GM23338 (cell line): ENCODE measurements around the gene HCN2. TPM values are rescaled to one million over a fixed set of nuclear protein-coding genes. Genes with fewer than 3 reads are reported as not detected.

Experiments used
- ATAC-seq: fragments of 200-7000 bp; cut with Tn5 transposase; 3 replicates; pipeline ENCODE4 v1.9.1; 2020
- DNase-seq: peaks from one replicate; pipeline ENCODE4 v3.0.0-alpha.2; 2015; ENCODE audit warnings: low spot score
- H2AFZ ChIP-seq: fragments of 200-600 bp; sonication (generic); 2 replicates; pipeline ENCODE4 v1.8.0; 2016; ENCODE audit warnings: antibody characterized with exemption, mild to moderate bottlenecking, moderate library complexity
- H3F3A ChIP-seq: fragments of 200-600 bp; sonication (generic); replicated peaks from 2 replicates; pipeline ENCODE4 v1.8.0; 2017; ENCODE audit warnings: antibody characterized with exemption, mixed run types, low read depth
- H3K27ac ChIP-seq: fragments of 200-600 bp; sonication (generic); 2 replicates; pipeline ENCODE4 v1.6.1; 2016; ENCODE audit warnings: low read depth
- H3K27me3 ChIP-seq: fragments of 200-600 bp; sonication (generic); 2 replicates; pipeline ENCODE4 v1.8.0; 2016; ENCODE audit warnings: mild to moderate bottlenecking, mixed run types, moderate library complexity; ENCODE audit not compliant: insufficient read depth
- H3K36me3 ChIP-seq: fragments of 200-600 bp; sonication (generic); 2 replicates; pipeline ENCODE4 v1.8.0; 2016; ENCODE audit warnings: mild to moderate bottlenecking; ENCODE audit not compliant: insufficient read depth
- H3K4me1 ChIP-seq: fragments of 200-600 bp; sonication (generic); 2 replicates; pipeline ENCODE4 v1.8.0; 2016; ENCODE audit warnings: mild to moderate bottlenecking, moderate library complexity; ENCODE audit not compliant: insufficient read depth
- H3K4me2 ChIP-seq: fragments of 200-600 bp; sonication (generic); 2 replicates; pipeline ENCODE4 v1.7.1; 2017; ENCODE audit warnings: mixed run types
- H3K4me3 ChIP-seq: fragments of 200-600 bp; sonication (generic); 2 replicates; pipeline ENCODE4 v1.6.1; 2016; ENCODE audit warnings: mixed run types
- H3K79me2 ChIP-seq: fragments of 200-600 bp; sonication (generic); replicated peaks from 2 replicates; pipeline ENCODE4 v1.8.0; 2017; ENCODE audit warnings: mild to moderate bottlenecking; ENCODE audit not compliant: insufficient read depth
- H3K9me2 ChIP-seq: fragments of 200-600 bp; sonication (generic); 2 replicates; pipeline ENCODE4 v1.8.0; 2017; ENCODE audit not compliant: insufficient read depth
- H4K20me1 ChIP-seq: fragments of 200-600 bp; sonication (generic); replicated peaks from 2 replicates; pipeline ENCODE4 v1.8.0; 2017; ENCODE audit warnings: mild to moderate bottlenecking; ENCODE audit not compliant: insufficient read depth
- H3K27ac Mint-ChIP-seq: 2 replicates; pipeline ENCODE4 v1.8.0; 2020; ENCODE audit warnings: inconsistent platforms, mild to moderate bottlenecking, moderate library complexity, mixed read lengths
- H3K27me3 Mint-ChIP-seq: 3 replicates; pipeline ENCODE4 v1.8.0; 2022; ENCODE audit warnings: low read depth, mild to moderate bottlenecking, moderate library complexity, mixed read lengths, inconsistent platforms; ENCODE audit not compliant: insufficient read depth, poor library complexity
- H3K36me3 Mint-ChIP-seq: 3 replicates; pipeline ENCODE4 v1.8.0; 2021; ENCODE audit warnings: low read depth, mild to moderate bottlenecking, inconsistent platforms, moderate library complexity, mixed read lengths
- H3K4me1 Mint-ChIP-seq: 3 replicates; pipeline ENCODE4 v1.8.0; 2020; ENCODE audit warnings: mild to moderate bottlenecking, inconsistent platforms, mixed read lengths
- H3K4me3 Mint-ChIP-seq: 3 replicates; pipeline ENCODE4 v1.8.0; 2021; ENCODE audit warnings: moderate library complexity, mild to moderate bottlenecking, inconsistent platforms, mixed read lengths
- H3K9me3 Mint-ChIP-seq: 3 replicates; pipeline ENCODE4 v1.8.0; 2020; ENCODE audit warnings: moderate library complexity, mild to moderate bottlenecking, inconsistent platforms, mixed read lengths
- CREB1 ChIP-seq: fragments of 250-450 bp; sonication (Bioruptor Pico); IDR thresholded peaks from 2 replicates; pipeline ENCODE4 v1.5.0; 2020; ENCODE audit warnings: low read depth, mild to moderate bottlenecking, moderate library complexity
- EZH2 ChIP-seq: fragments of 200-600 bp; sonication (generic); IDR thresholded peaks from one replicate; pipeline ENCODE4 v1.8.0; 2017; ENCODE audit warnings: antibody characterized with exemption, mild to moderate bottlenecking, low read depth; ENCODE audit not compliant: unreplicated experiment
- JUNB ChIP-seq: IDR thresholded peaks from one replicate; pipeline ENCODE4 v1.6.1; 2016; ENCODE audit warnings: antibody characterized with exemption; ENCODE audit not compliant: unreplicated experiment
- REST ChIP-seq: IDR thresholded peaks from one replicate; pipeline ENCODE4 v1.6.1; 2018; ENCODE audit warnings: antibody characterized with exemption; ENCODE audit not compliant: unreplicated experiment
- STAT1 ChIP-seq: IDR thresholded peaks from one replicate; pipeline ENCODE4 v1.6.1; 2016; ENCODE audit warnings: antibody characterized with exemption; ENCODE audit not compliant: unreplicated experiment
- polyA plus RNA-seq: library from polyadenylated mRNA; unstranded; fragments of >200 nt; fragmentation: Nextera tagmentation; extraction: Ambion mirVana; gene quantifications from 2 replicates; pipeline ENCODE4 v1.2.1, GENCODE V29; 2016
- total RNA-seq: library from RNA; depleted of rRNA; stranded (reverse); fragments of >200 nt; shearing (Covaris generic); gene quantifications from 2 replicates; pipeline ENCODE4 v1.2.3, GENCODE V29; 2014

The HCN2 gene
- total and polyA plus RNA-seq, 2 experiments from 2014 or later = 0.06 to 2.9 TPM

- Histone ChIP-seq H3K4me1 (no peaks in the 10 kb centered on the region), H3F3A (0 out of 2 replicates have a peak, but pooled peaks cover 3% of the 10 kb centered on the region), H3K27me3 (no peaks in the 10 kb centered on the region), H2AFZ (no peak overlapping the region), H3K9me2 (no peaks in the 10 kb centered on the region), H3K4me3 (no peak overlapping the region), H3K27ac (no peak overlapping the region), H3K36me3 (0 out of 2 replicates have a peak, but pooled peaks cover 5% of the 10 kb centered on the region), H4K20me1 (no peaks in the 10 kb centered on the region; the same call in 1 of the 2 replicates), H3K79me2 (peaks cover 6% of the 10 kb centered on the region), H3K4me2 (no peak overlapping the region)
- TF ChIP-seq REST (no peak), STAT1 (no peak), JUNB (no peak), EZH2 (no peak)
- peaks cover 8% of the 10 kb centered on the region for H3K27me3 Mint-ChIP-seq
- no peak for ATAC-seq
- no peak overlapping the region for H3K27ac Mint-ChIP-seq
- DNase-seq = no peak
- no peaks in the 10 kb centered on the region for H3K9me3 Mint-ChIP-seq
- peaks cover 21% of the 10 kb centered on the region for H3K36me3 Mint-ChIP-seq
- no peak overlapping the region for H3K4me3 Mint-ChIP-seq
- H3K4me1 Mint-ChIP-seq = no peaks in the 10 kb centered on the region
Observed at GRCh38 chr19:647566-648284, 58.0 kb downstream of the HCN2 start.

- Mint-ChIP-seq H3K36me3 (peaks cover 21% of the 10 kb centered on the region), H3K27me3 (peaks cover 7% of the 10 kb centered on the region), H3K4me3 (no peak overlapping the region), H3K9me3 (no peaks in the 10 kb centered on the region), H3K27ac (no peak overlapping the region), H3K4me1 (no peaks in the 10 kb centered on the region)
- Histone ChIP-seq H3K4me3 (no peak overlapping the region), H3K9me2 (no peaks in the 10 kb centered on the region), H3K36me3 (0 out of 2 replicates have a peak, but pooled peaks cover 5% of the 10 kb centered on the region), H3F3A (0 out of 2 replicates have a peak, but pooled peaks cover 3% of the 10 kb centered on the region), H3K27ac (no peak overlapping the region), H3K4me2 (no peak overlapping the region), H4K20me1 (no peaks in the 10 kb centered on the region; the same call in none of the 2 replicates), H3K79me2 (peaks cover 12% of the 10 kb centered on the region), H2AFZ (no peak overlapping the region), H3K4me1 (no peaks in the 10 kb centered on the region), H3K27me3 (no peaks in the 10 kb centered on the region)
- TF ChIP-seq STAT1 (no peak), EZH2 (no peak), REST (no peak), CREB1 (CRISPR knock-in tag) (no peak)
- ATAC-seq (no peak), DNase-seq (no peak)
Observed at GRCh38 chr19:648305-648704, 58.6 kb downstream of the HCN2 start.
